T follicular helper cell (primary cell): Measurements from ENCODE around the gene PPP2R5C.

Source experiments
- DNase-seq: peaks from one replicate; pipeline ENCODE4 v3.0.0-alpha.2; 2020; ENCODE audit warnings: low read depth

Gene PPP2R5C

DNA sequence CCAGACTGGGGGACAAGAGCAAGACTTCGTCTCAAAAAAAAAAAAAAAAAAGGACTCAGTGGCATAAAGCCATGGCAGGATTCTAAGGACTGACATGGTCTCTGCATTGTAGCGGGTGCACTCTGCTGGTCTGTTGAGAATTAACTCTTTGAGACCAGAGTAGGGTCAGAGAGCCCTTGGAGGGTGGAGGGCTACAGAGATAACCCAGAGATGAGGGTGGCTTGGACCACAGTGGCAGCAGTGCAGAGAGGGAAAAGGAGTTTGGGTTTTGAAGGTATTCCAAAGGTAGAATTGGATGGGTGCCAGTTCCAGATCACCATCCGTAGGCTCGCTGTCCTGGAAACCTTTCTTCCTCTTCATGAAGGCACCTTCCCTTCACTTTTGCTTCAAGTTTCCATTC, 188.6 kb downstream of the PPP2R5C start:
- DNase-seq = no peak

DNA sequence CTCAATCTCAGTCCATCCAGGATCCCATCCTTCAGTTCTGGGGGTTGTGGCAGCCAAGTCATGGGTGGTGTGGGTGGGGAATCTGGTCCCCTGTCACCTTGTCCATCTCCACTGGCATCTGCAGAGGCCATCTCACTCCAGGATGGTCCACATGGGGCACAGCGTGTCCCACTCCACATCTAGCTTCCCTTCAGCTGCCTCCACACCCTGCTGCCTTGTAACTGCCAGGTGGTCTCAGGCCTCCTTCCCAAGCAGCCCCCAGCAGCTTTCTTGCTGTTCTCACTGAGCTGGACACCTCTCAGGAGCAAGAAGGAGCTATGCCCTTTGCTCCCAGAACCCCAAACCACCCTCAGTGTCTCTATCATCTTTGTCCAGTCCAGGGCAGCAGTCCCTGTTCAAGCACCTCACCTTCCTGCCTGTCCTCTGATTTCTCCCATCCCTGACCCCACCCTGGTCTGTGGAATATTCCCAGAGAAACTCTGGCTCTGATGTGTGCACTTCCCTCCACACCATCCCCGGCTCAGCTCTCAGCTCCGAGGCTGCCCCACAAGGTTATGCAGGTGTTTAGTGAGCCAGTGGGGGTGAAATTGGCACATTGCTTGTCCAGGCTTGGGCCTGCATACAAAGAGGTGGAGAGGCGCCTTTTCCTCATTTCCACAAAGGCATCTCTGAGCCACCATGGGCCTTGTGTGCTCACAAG, 189.2 kb downstream of the PPP2R5C start:
- no peak for DNase-seq

DNA sequence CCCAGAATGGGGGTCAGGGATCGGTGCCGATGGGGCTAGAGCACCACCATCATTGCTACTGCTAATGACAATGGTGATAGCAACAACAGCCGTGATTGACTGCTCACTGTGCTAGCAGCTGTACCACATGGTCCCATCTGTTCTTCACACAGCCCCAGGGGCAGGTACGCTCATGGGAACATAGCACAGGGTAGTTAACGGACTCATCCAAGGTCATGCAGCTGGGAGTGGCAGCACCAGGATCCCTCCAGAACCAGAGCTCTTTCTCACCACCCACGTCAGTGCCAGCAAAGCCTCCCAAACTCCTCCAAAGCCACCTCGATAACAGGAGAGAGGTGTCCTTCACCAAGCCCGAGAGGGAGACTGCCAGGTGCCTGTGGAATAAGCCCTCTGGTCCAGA, 191.6 kb downstream of the PPP2R5C start:
- no peak for DNase-seq

GRCh38 chr14:101954501-101954900, 193.0 kb downstream of the PPP2R5C start:
- DNase-seq = no peak

DNA sequence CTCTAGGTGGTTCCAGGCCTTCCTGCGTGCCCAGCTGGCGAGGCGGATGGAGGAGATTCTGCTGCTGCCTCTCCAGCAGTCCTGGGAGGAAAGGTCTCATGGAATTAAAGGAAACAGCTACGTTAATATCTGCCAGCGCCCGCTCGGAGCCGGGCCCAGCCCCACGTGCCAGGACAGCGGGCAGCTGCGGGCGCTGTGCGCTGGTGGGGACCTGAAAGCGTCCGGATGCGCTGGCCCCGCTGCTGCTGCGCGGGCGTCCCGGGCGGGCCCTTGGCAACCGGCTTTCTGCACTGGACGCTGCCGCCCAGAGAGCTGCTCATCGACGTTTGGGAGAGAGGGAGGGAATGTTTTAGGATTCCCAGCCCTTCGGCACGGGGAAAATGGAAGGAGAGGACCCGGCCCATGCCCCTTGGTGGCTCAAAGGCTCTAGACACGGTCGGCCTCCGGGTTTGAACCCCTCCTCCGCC, 194.2 kb downstream of the PPP2R5C start:
- DNase-seq = no peak

DNA sequence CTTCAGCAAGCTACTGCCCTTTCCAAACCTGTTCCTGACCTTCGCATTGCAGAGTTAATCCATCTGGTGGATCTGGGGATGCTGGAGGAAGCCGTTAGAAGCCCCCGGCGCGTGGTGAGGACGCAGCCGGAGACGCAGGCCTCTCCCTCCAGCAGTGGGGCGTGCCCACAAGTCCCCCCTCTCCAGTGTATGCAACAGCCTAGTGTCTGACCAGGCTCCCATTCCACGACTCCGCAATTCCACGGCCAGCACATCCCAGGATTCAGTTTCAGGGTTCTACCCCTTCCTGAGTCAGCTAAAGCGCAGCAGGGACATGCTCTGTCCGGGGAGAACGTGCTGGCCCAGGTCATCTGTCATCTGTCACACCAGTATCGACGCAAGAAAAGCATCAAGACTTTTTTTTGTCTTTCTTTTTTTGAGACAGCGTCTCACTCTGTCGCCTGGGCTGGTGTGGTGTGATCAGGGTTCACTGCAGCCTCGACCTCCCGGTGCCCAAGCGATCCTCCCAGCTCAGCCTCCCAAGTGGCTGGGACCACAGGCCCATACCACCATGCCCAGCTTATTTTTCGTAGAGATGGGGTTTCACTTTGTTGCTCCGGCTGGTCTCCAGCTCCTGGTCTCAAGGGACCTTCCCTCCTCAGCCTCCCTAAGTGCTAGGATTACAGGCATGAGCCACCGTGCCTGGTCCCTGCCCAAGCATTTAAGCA, 194.8 kb downstream of the PPP2R5C start:
- DNase-seq = no peak

- no peak for DNase-seq
Measured at GRCh38 chr14:101957406-101958234, 196.1 kb downstream of the PPP2R5C start.

GRCh38 chr14:101958418-101959180, 197.1 kb downstream of the PPP2R5C start:
- DNase-seq = no peak

DNA sequence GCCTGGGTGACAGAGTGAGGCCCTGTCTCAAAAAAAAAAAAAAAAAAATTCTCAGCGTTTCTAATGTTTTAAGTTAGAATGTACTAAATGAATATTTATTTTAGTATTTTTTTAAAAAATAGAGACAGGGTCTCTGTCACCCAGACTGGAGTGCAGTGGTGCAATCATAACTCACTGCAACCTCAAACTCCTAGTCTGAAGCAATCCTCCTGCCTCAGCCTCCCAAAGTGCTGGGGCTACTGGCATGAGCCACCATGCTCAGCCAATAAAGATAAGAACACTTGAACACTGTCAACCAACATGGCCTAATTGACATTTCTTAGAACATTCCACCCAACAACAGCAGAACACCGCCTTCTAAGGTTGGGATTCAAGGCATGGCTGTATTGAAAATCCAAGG, 197.8 kb downstream of the PPP2R5C start:
- DNase-seq = no peak

DNA sequence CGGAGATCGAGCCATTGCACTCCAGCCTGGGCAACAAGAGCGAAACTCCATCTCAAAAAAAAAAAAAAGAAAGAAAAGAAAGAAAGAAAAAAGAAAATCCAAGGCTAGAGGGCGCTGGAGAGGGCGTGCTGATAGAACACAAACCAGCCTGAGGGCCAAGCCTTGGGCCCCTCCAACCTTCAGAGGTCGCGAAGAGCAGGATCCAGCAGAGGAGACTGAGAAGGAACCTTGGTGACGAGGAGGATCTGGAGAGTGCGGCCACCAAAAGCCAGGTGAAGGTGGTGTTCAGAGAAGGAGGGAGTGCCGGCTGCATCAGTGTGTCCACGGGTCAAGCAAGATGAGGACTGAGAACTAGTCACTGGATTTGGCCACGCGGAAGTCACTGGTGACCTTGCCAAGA, 198.7 kb downstream of the PPP2R5C start:
- DNase-seq = no peak

DNA sequence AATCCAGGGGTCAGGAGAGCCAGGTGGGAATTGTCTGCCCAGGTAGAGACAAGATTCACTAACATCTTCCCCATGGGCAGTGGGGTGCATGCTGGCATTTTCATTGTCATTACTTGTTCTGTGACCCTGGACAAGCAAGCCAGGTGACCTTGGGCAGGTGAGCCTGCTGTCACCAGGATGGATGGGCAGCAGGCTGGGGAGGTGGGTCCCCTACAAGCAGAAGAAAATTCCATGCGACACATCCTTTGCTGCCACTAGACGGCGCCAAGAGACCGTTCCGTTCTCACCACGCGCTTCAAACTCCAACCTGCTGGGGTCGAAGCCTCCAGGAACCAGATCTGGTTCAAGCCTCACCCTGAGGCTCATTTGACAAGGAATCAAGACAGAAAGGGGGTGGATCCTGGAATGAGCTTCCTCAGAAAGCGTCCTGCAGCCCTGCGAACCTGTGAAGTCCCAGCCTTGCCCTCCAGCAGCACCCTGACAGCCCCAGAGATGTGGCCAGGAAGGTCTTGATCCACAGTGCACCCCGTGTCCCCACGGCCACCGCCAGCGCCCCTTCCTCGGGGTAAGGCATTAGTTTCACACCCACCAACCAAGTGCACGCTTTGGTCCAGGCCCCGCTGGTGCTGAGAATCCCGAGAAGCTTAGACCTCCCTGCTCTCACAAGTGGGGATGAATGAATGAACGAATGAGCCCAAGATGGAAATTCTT, 199.7 kb downstream of the PPP2R5C start:
- peak; percentile 62 for DNase-seq

GRCh38 chr14:101961746-101962502, 200.4 kb downstream of the PPP2R5C start:
- DNase-seq = no peak

GRCh38 chr14:101962503-101962874, 201.0 kb downstream of the PPP2R5C start:
- DNase-seq = no peak

DNA sequence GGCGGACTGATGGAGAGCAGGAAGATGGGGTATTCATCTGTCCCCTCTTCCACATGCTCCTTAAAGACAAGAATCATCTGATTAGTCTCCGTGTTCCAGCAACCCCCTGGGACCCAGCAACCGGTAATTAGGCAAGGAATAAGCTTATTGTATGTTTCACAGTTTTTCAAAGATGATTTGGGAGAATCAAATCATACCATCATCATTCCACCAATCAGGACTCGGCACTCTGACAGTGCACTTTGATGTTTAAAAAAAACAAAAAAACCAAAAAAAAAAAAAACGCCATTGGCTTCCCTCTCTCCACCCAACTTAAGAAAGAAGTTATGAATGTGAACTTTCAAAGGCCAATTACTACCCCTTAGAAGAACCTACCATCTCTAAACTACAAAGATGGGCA, 201.5 kb downstream of the PPP2R5C start:
- DNase-seq = no peak

DNA sequence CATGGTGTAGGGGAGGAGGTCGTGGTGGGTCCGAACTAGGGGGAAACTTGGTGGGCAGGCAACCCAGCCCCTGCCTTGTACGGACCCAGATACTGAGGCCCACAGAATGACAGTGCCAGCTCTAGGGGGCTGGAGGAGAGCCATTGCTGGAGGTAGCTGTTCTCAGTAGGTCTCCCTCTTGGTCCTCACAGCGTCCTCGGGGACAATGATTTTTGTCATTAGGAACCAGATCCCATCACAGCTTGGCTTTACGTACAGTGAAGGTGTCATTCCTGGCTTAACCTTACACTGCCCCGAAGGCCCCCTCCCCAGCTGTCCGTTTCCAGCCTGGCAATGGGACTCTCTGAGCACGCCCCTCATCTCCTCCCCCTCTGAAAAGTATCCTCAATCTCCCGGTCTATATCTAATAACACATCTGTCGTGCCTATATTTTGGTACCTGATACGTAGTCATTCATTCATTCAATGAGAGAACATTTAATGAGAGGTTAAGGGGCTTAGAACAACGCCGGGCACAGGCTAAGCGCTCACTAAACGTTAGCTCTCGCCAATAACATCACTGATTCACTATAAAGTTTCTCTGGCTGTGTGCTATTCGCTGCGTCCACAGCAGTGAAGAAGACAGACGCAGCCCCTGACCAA, 202.3 kb downstream of the PPP2R5C start:
- no peak for DNase-seq

DNA sequence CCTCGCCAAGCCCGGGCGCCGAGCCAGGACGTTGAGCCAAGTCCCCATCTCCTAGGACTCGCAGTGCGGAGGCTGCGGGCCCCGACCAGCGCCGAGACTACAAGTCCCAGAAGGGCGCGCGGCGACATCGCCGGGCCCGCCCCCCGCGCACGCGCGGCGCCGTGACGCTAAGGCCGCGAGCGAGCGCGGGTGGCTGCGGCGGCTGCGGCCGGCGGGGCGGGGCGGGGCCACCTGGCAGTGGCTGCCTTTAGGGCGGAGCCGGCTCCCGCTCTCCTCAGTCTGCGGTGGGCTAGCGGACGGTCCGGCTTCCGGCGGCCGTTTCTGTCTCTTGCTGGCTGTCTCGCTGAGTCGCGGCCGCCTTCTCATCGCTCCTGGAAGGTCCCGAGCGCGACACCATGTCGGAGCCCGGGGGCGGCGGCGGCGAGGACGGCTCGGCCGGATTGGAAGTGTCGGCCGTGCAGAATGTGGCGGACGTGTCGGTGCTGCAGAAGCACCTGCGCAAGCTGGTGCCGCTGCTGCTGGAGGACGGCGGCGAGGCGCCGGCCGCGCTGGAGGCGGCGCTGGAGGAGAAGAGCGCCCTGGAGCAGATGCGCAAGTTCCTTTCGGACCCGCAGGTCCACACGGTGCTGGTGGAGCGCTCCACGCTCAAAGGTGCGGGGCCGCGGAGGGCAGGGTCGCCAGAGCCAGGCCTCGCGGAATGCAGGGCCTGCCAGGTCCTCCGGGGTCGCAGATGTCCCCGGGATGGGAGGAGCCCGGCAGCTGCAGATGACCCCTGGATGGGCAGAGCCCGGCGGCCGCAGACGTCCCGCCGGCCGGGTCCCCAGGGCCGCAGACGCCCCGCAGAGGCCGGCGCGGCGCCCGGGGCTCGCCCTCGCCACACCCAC, 203.0 kb downstream of the PPP2R5C start, which contains the start of gene DYNC1H1:
Gene DYNC1H1, plus strand, starts transcription at position 277 of the 884 bp plus-strand sequence. Its CDS starts 119 bp downstream, at position 396.
- peak; percentile 82 for DNase-seq

DNA sequence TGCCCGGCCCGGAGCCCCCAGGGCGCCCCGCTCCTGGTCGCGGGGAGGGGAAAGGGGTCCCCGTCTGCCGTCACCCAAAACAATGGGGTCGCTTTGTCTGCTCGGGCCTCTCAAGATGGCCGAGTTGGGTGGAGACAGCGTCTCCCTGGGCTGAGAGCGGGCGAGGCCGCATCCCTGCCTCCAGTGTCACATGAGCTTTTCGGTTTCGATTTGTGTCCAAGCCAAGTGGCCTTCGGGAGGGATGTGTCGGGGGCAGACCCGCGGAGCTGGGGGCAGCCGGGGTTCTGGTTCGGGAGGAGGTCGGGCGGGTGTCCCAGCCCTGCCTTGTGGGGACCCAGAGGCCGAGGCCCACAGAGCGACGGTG, 203.7 kb downstream of the PPP2R5C start:
- DNase-seq = peak; percentile 31

GRCh38 chr14:101965770-101966722, 204.5 kb downstream of the PPP2R5C start:
- DNase-seq = no peak
